Karpas-422 (cell line): ENCODE measurements around the gene CCL22. TPM values are rescaled to one million over a fixed set of nuclear protein-coding genes. Genes with fewer than 3 reads are reported as not detected.

ENCODE experiments used
- DNase-seq: peaks from one replicate; pipeline ENCODE4 v3.0.0-alpha.2; 2015
- H2AFZ ChIP-seq: fragments of 200-600 bp; sonication (generic); 2 replicates; pipeline ENCODE4 v1.6.1; 2014; ENCODE audit warnings: antibody characterized with exemption, low read length, mixed read lengths
- H3K27ac ChIP-seq: fragments of 200-600 bp; sonication (generic); 2 replicates; pipeline ENCODE4 v1.5.1; 2014; ENCODE audit warnings: mild to moderate bottlenecking, low read length, moderate library complexity
- H3K27me3 ChIP-seq: fragments of 200-600 bp; sonication (generic); 2 replicates; pipeline ENCODE4 v1.6.1; 2014; ENCODE audit warnings: low read length, mixed read lengths
- H3K36me3 ChIP-seq: fragments of 200-600 bp; sonication (generic); 2 replicates; pipeline ENCODE4 v1.6.1; 2014; ENCODE audit warnings: low read length, mixed read lengths; ENCODE audit not compliant: insufficient read depth
- H3K4me1 ChIP-seq: fragments of 200-600 bp; sonication (generic); 2 replicates; pipeline ENCODE4 v1.6.1; 2014; ENCODE audit warnings: mild to moderate bottlenecking, low read length, mixed read lengths
- H3K4me2 ChIP-seq: fragments of 200-600 bp; sonication (generic); 2 replicates; pipeline ENCODE4 v1.6.1; 2014; ENCODE audit warnings: low read length, low read depth, mild to moderate bottlenecking; ENCODE audit not compliant: poor library complexity, severe bottlenecking
- H3K4me3 ChIP-seq: fragments of 200-600 bp; sonication (generic); 2 replicates; pipeline ENCODE4 v1.5.1; 2014; ENCODE audit warnings: mild to moderate bottlenecking, antibody characterized with exemption, low read length, mixed read lengths
- H3K79me2 ChIP-seq: fragments of 200-600 bp; sonication (generic); 2 replicates; pipeline ENCODE4 v1.6.1; 2014; ENCODE audit warnings: mild to moderate bottlenecking, low read length, mixed read lengths
- H3K9ac ChIP-seq: fragments of 200-600 bp; sonication (generic); 2 replicates; pipeline ENCODE4 v1.6.0; 2014; ENCODE audit warnings: low read length
- H3K9me2 ChIP-seq: fragments of 200-600 bp; sonication (generic), shearing (Covaris generic); replicated peaks from 2 replicates; pipeline ENCODE4 v1.6.0; 2014; ENCODE audit warnings: mild to moderate bottlenecking, low read length, moderate library complexity; ENCODE audit not compliant: insufficient read depth
- H3K9me3 ChIP-seq: fragments of 300-700, 200-600 bp; sonication (generic); 2 replicates; pipeline ENCODE4 v1.6.1; 2014; ENCODE audit warnings: low read length, mixed read lengths
- H4K20me1 ChIP-seq: fragments of 200-600 bp; sonication (generic); 2 replicates; pipeline ENCODE4 v1.6.1; 2014; ENCODE audit warnings: mild to moderate bottlenecking, antibody characterized with exemption, low read length, low read depth; ENCODE audit not compliant: insufficient read depth
- total RNA-seq: library from RNA; depleted of rRNA; stranded (reverse); fragments of >200 nt; shearing (Covaris generic); gene quantifications from 2 replicates; pipeline ENCODE4 v1.2.3, GENCODE V29; 2014; ENCODE audit warnings: low replicate concordance

Gene CCL22
- total RNA-seq, 1 experiment from 2014 or later, result not detected

- Histone ChIP-seq H3K79me2 (no peaks in the 10 kb centered on the region), H3K4me2 (no peak overlapping the region), H3K9ac (no peak overlapping the region), H3K9me3 (no peaks in the 10 kb centered on the region), H3K36me3 (no peaks in the 10 kb centered on the region), H4K20me1 (0 out of 2 replicates have a peak, but pooled peaks cover 4% of the 10 kb centered on the region), H2AFZ (no peak overlapping the region), H3K27me3 (no peaks in the 10 kb centered on the region), H3K27ac (no peak overlapping the region), H3K9me2 (no peaks in the 10 kb centered on the region), H3K4me3 (no peak overlapping the region), H3K4me1 (peaks cover 9% of the 10 kb centered on the region)
- no peak for DNase-seq
Observed at GRCh38 chr16:57352636-57353047, 5.9 kb upstream of the CCL22 start.

GRCh38 chr16:57354311-57354710 lies 4.3 kb upstream of the CCL22 start:
- Histone ChIP-seq H2AFZ (no peak overlapping the region), H4K20me1 (no peaks in the 10 kb centered on the region), H3K4me2 (no peak overlapping the region), H3K9me3 (no peaks in the 10 kb centered on the region), H3K27me3 (no peaks in the 10 kb centered on the region), H3K36me3 (no peaks in the 10 kb centered on the region), H3K27ac (no peak overlapping the region), H3K4me1 (peaks cover 2% of the 10 kb centered on the region), H3K9me2 (no peaks in the 10 kb centered on the region), H3K9ac (no peak overlapping the region), H3K79me2 (no peaks in the 10 kb centered on the region), H3K4me3 (no peak overlapping the region)
- no peak for DNase-seq

- Histone ChIP-seq H3K36me3 (no peaks in the 10 kb centered on the region), H3K4me2 (no peak overlapping the region), H3K9me3 (no peaks in the 10 kb centered on the region)
Observed at GRCh38 chr16:57355898-57356414, 2.6 kb upstream of the CCL22 start.

GRCh38 chr16:57356547-57356946 lies 2.0 kb upstream of the CCL22 start:
- Histone ChIP-seq H4K20me1 (no peaks in the 10 kb centered on the region), H2AFZ (no peak overlapping the region), H3K4me1 (no peaks in the 10 kb centered on the region), H3K9me3 (no peaks in the 10 kb centered on the region), H3K9me2 (no peaks in the 10 kb centered on the region), H3K4me2 (no peak overlapping the region), H3K79me2 (no peaks in the 10 kb centered on the region), H3K36me3 (no peaks in the 10 kb centered on the region), H3K27ac (no peak overlapping the region), H3K4me3 (no peak overlapping the region), H3K27me3 (no peaks in the 10 kb centered on the region), H3K9ac (no peak overlapping the region)
- DNase-seq, result no peak

More at GRCh38 chr16:57355898-57356414, 2.6 kb upstream of the CCL22 start:
- Histone ChIP-seq H3K79me2 (no peaks in the 10 kb centered on the region), H4K20me1 (no peaks in the 10 kb centered on the region), H3K27ac (no peak overlapping the region), H3K27me3 (no peaks in the 10 kb centered on the region), H3K9ac (no peak overlapping the region), H2AFZ (no peak overlapping the region), H3K4me3 (no peak overlapping the region), H3K9me2 (no peaks in the 10 kb centered on the region), H3K4me1 (no peaks in the 10 kb centered on the region)
- no peak for DNase-seq

GRCh38 chr16:57357330-57358085 lies 1.1 kb upstream of the CCL22 start:
- no peaks in the 10 kb centered on the region for H3K9me2 ChIP-seq
- H4K20me1 ChIP-seq, result no peaks in the 10 kb centered on the region
- H3K4me2 ChIP-seq, result no peak overlapping the region
- no peak overlapping the region for H3K9ac ChIP-seq
- no peak overlapping the region for H3K4me3 ChIP-seq
- no peak for DNase-seq
- H3K79me2 ChIP-seq, result no peaks in the 10 kb centered on the region
- H3K4me1 ChIP-seq, result no peaks in the 10 kb centered on the region
- no peak overlapping the region for H2AFZ ChIP-seq
- H3K9me3 ChIP-seq, result no peaks in the 10 kb centered on the region
- H3K36me3 ChIP-seq, result no peaks in the 10 kb centered on the region
- H3K27ac ChIP-seq, result no peak overlapping the region
- H3K27me3 ChIP-seq, result no peaks in the 10 kb centered on the region

- Histone ChIP-seq H3K4me2 (no peak overlapping the region), H3K27ac (no peak overlapping the region), H3K9me3 (no peaks in the 10 kb centered on the region), H2AFZ (no peak overlapping the region), H3K36me3 (no peaks in the 10 kb centered on the region), H3K4me1 (no peaks in the 10 kb centered on the region), H4K20me1 (no peaks in the 10 kb centered on the region), H3K79me2 (no peaks in the 10 kb centered on the region), H3K4me3 (no peak overlapping the region), H3K27me3 (no peaks in the 10 kb centered on the region), H3K9ac (no peak overlapping the region), H3K9me2 (no peaks in the 10 kb centered on the region)
- no peak for DNase-seq
Observed at GRCh38 chr16:57358086-57358420, 530 bp upstream of the CCL22 start.

- H3K79me2 ChIP-seq, result no peaks in the 10 kb centered on the region
- H3K4me1 ChIP-seq, result no peaks in the 10 kb centered on the region
- H3K27ac ChIP-seq, result no peak overlapping the region
- no peak overlapping the region for H3K4me3 ChIP-seq
- no peaks in the 10 kb centered on the region for H4K20me1 ChIP-seq
- H3K36me3 ChIP-seq, result no peaks in the 10 kb centered on the region
- H3K27me3 ChIP-seq, result no peaks in the 10 kb centered on the region
- H3K9me3 ChIP-seq, result no peaks in the 10 kb centered on the region
- H3K9ac ChIP-seq, result no peak overlapping the region
- no peak overlapping the region for H2AFZ ChIP-seq
- no peak for DNase-seq
- no peaks in the 10 kb centered on the region for H3K9me2 ChIP-seq
- no peak overlapping the region for H3K4me2 ChIP-seq
Observed at GRCh38 chr16:57360321-57360935, 1.8 kb downstream of the CCL22 start.

GRCh38 chr16:57361404-57361803 lies 2.8 kb downstream of the CCL22 start:
- no peak overlapping the region for H3K4me3 ChIP-seq
- H3K4me1 ChIP-seq, result no peaks in the 10 kb centered on the region
- H3K79me2 ChIP-seq, result no peaks in the 10 kb centered on the region
- H2AFZ ChIP-seq, result no peak overlapping the region
- no peaks in the 10 kb centered on the region for H3K9me2 ChIP-seq
- no peaks in the 10 kb centered on the region for H4K20me1 ChIP-seq
- H3K4me2 ChIP-seq, result no peak overlapping the region
- H3K36me3 ChIP-seq, result no peaks in the 10 kb centered on the region
- no peaks in the 10 kb centered on the region for H3K27me3 ChIP-seq
- no peak overlapping the region for H3K9ac ChIP-seq
- no peaks in the 10 kb centered on the region for H3K9me3 ChIP-seq
- no peak for DNase-seq
- H3K27ac ChIP-seq, result no peak overlapping the region
